Measurements from ENCODE around the gene ADAMTS17.
A peak's percentile ranks its signal among the peaks of the same experiment; 100 is the strongest.

The ADAMTS17 gene

DNA sequence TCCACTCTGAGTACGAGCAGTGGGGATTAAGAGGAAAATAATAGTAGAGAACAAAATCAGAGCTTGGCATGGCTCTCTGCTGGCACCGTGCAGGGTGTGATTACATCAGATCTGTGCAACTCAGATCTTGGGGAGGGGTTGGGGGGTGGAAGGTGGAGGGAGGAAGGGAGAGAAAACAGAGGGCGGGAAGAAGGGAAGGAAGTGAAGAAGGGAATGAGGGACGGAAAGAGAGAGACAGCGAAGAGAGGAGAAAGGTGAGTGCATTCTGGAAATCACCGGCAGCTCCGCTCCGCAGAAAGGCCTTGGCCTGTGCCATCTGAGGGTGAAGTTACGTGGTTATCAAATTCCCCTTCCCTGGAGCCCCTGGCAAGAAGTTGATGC lies 31.0 kb upstream of the ADAMTS17 start:
- H3K27ac ChIP-seq = peak overlapping the region in 1 of 2 donors; percentile 20
- TF ChIP-seq, protein P1, sequence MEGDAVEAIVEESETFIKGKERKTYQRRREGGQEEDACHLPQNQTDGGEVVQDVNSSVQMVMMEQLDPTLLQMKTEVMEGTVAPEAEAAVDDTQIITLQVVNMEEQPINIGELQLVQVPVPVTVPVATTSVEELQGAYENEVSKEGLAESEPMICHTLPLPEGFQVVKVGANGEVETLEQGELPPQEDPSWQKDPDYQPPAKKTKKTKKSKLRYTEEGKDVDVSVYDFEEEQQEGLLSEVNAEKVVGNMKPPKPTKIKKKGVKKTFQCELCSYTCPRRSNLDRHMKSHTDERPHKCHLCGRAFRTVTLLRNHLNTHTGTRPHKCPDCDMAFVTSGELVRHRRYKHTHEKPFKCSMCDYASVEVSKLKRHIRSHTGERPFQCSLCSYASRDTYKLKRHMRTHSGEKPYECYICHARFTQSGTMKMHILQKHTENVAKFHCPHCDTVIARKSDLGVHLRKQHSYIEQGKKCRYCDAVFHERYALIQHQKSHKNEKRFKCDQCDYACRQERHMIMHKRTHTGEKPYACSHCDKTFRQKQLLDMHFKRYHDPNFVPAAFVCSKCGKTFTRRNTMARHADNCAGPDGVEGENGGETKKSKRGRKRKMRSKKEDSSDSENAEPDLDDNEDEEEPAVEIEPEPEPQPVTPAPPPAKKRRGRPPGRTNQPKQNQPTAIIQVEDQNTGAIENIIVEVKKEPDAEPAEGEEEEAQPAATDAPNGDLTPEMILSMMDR (IDR thresholded peaks at IDR 0.05) = no peak
- peak overlapping the region; percentile 63 for H3K4me3 ChIP-seq
- no peak for DNase-seq (ENCODE audit: low spot score)

DNA sequence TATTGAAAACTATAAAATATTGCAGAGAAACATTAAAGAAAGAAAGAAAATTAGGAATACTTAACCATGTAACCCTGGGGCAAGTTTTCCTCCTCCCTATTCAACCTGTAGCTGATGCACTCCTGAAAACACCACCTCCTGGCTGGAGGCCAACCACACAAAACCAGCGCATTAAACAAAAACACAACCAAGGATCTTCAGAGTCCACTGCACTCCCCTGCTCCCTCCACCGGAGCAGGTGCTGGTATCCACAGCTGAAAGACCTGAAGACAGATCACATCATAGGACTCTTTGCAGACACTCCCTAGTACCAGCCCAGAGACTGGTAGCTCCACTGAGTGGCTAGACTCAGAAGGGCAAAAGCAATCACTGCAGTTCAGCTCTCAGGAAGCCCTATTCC lies 13.6 kb upstream of the ADAMTS17 start:
- no peak for DNase-seq (ENCODE audit: low spot score)

GRCh38 chr15:100353449-100353848 lies 11.7 kb upstream of the ADAMTS17 start:
- TF ChIP-seq, protein P1 (IDR thresholded peaks at IDR 0.05) = no peak
- Histone ChIP-seq H3K4me3 (no peak overlapping the region), H3K27ac (no peak overlapping the region)
- DNase-seq (ENCODE audit: low spot score) = no peak

More for the DNA sequence above, 13.6 kb upstream of the ADAMTS17 start:
- TF ChIP-seq, protein P1 (IDR thresholded peaks at IDR 0.05) = no peak
- H3K27ac ChIP-seq = no peak overlapping the region
- no peak overlapping the region for H3K4me3 ChIP-seq

- TF ChIP-seq, protein P1 (IDR thresholded peaks at IDR 0.05) = no peak
- no peak for DNase-seq (ENCODE audit: low spot score)
- peak overlapping the region; percentile 83 for H3K4me3 ChIP-seq
- peak overlapping the region; percentile 92 to 97 for H3K27ac ChIP-seq
Observed at GRCh38 chr15:100350434-100351226, 8.9 kb upstream of the ADAMTS17 start.

GRCh38 chr15:100349696-100350433 lies 8.1 kb upstream of the ADAMTS17 start:
- H3K27ac ChIP-seq = peak overlapping the region; percentile 92 to 97
- DNase-seq (ENCODE audit: low spot score) = peak; percentile 96
- H3K4me3 ChIP-seq = peak overlapping the region; percentile 83
- TF ChIP-seq, protein P1 (IDR thresholded peaks at IDR 0.05) = peak; percentile 61

GRCh38 chr15:100349321-100349695 lies 7.5 kb upstream of the ADAMTS17 start:
- Histone ChIP-seq H3K4me3 (peak overlapping the region; percentile 83), H3K27ac (peak overlapping the region; percentile 92 to 97)
- TF ChIP-seq, protein P1 (IDR thresholded peaks at IDR 0.05) = no peak
- DNase-seq (ENCODE audit: low spot score) = no peak
